Spleen (tissue), 11 donors: ENCODE measurements around the gene WRAP73. TPM values are rescaled to one million over a fixed set of nuclear protein-coding genes. Genes with fewer than 3 reads are reported as not detected.

Experiments used
- DNase-seq: peaks from one replicate; pipeline ENCODE4 v3.0.0-alpha.2; 2020
- H3K27ac ChIP-seq, 8 donors: fragments of 200-600 bp; sonication (generic) in 7 of 8; 1 replicate in 4 of 8; 2 replicates in 4 of 8; pipeline versions ENCODE4 v1.5.0 to v1.8.0; 2016 to 2021; ENCODE audit warnings: inconsistent platforms in 4 of 8, mild to moderate bottlenecking in 4 of 8, moderate library complexity in 1 of 8
- H3K27me3 ChIP-seq, 7 donors: fragments of 200-600 bp; sonication (generic) in 6 of 7; replicated peaks in 1 of 7; 1 replicate in 4 of 7; 2 replicates in 3 of 7; pipeline versions ENCODE4 v1.5.0 to v1.8.0; 2016 to 2021; ENCODE audit warnings: inconsistent platforms in 3 of 7, mild to moderate bottlenecking in 1 of 7
- H3K36me3 ChIP-seq, 6 donors: fragments of 200-600 bp; sonication (generic) in 5 of 6; 1 replicate in 4 of 6; 2 replicates in 2 of 6; pipeline versions ENCODE4 v1.5.0 to v1.8.0; 2016 to 2021; ENCODE audit warnings: inconsistent platforms in 2 of 6
- H3K4me1 ChIP-seq, 6 donors: fragments of 200-600 bp; sonication (generic) in 5 of 6; 1 replicate in 3 of 6; 2 replicates in 3 of 6; pipeline versions ENCODE4 v1.5.0 to v1.8.0; 2016 to 2021; ENCODE audit warnings: inconsistent platforms in 3 of 6
- H3K4me3 ChIP-seq, 8 donors: fragments of 200-600 bp; sonication (generic) in 7 of 8; 1 replicate in 4 of 8; 2 replicates in 4 of 8; pipeline versions ENCODE4 v1.5.0 to v1.8.0; 2016 to 2021; ENCODE audit warnings: inconsistent platforms in 4 of 8, mild to moderate bottlenecking in 4 of 8, moderate library complexity in 2 of 8
- H3K9me3 ChIP-seq, 8 donors: fragments of 200-600 bp; sonication (generic) in 7 of 8; 1 replicate in 4 of 8; 2 replicates in 4 of 8; pipeline versions ENCODE4 v1.5.0 to v1.8.0; 2016 to 2021; ENCODE audit warnings: inconsistent platforms in 4 of 8
- POLR2A ChIP-seq, 3 donors: fragments of 450-650 bp; IDR thresholded peaks; one replicate each; pipeline ENCODE4 v1.5.1; 2017; ENCODE audit warnings: antibody characterized with exemption in 3 of 3, mild to moderate bottlenecking in 1 of 3
- POLR2AphosphoS5 ChIP-seq, 3 donors: sonication (generic); formaldehyde crosslinking; IDR thresholded peaks; one replicate each; pipeline ENCODE4 v1.5.1; 2017; ENCODE audit warnings: antibody characterized with exemption in 3 of 3
- WGBS, 5 donors: extraction: QIAGEN DNeasy Blood & Tissue Kit in 3 of 5; methylation state at CpG; one replicate each; pipeline versions ENCODE4 v1.1.5 to v1.1.7; 2013 to 2018; 5-methylcytosine and 5-hydroxymethylcytosine counted together
- intact Hi-C: fragments of 100-400 bp; cut with DNase I; formaldehyde crosslinking; loops from one replicate; pipeline ENCODE4 v1.15.0; 2023; ENCODE audit warnings: low total_unique reads
- polyA plus RNA-seq, 3 donors: library from polyadenylated mRNA; stranded (reverse); fragments of 200-250 nt; gene quantifications; one replicate each; pipeline ENCODE4 v1.2.1, GENCODE V29; 2013
- total RNA-seq, 7 donors: library from RNA; depleted of rRNA in 3 of 7; stranded (reverse); fragments of >200 nt in 3 of 7; fragmentation: NEBNext Ultra II Directional in 4 of 7; extraction: Animal tissue kit (Norgen Biotek cat#: 25700) in 4 of 7; gene quantifications; one replicate each; pipeline versions ENCODE4 v1.1.0 to v1.2.1, GENCODE V29; 2016 to 2021
- TF ChIP-seq, protein P1 (sequence below), 11 experiments: fragments of 200-600 bp in 7 of 11; fragments of 450-650 bp in 4 of 11; sonication (generic) in 4 of 11; IDR thresholded peaks in 8 of 11; conservative IDR thresholded peaks in 3 of 11; 1 replicate in 7 of 11; 2 replicates in 4 of 11; pipeline versions ENCODE4 v1.4.0 to v1.8.0; 2016 to 2021; ENCODE audit warnings: antibody characterized with exemption in 11 of 11, inconsistent platforms in 4 of 11, mild to moderate bottlenecking in 1 of 11
- donor health status: healthy with polysubstance abuse.
- donor health status: DM: no; HTN: no; CAD: no; lungs with moderate emphysema.
- donor health status: DM: no; HTN: no; CAD: no.
- donor health status: Bipolar disorder and iron deficiency.
- donor health status: healthy.
- donor health status: DM: no; HTN: no; CAD: no.
- donor health status: DM: yes; HTN: yes; CAD: no.

Gene WRAP73
- total and polyA plus RNA-seq, 10 donors = 20.1 to 28.3 (median 25.3) TPM

DNA sequence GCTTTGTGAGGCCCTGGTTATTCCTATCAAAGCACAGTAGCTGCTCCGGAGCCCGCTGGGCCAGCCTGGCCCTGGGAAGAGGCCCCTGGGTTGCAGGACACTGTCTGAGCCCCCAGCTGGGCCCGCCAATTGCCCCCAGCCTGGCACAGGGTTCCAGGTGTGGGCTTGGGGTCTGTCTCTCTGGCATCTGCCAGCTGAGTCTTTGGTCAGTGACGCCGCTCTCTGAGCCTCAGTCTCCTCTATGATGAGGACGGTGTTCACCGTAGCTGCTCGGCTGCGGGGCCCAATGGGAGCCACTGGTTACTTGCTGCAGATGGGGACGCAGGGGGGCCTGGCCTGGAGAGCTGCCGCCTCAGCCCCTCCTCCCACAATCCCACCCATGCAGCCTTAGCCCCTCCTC lies 43.4 kb upstream of the WRAP73 start:
- no peak for DNase-seq
- H3K4me1 ChIP-seq = peaks cover 0 to 21% (median 7%) of the 10 kb centered on the region in 6 donors
- H3K27me3 ChIP-seq = peaks cover 0 to 77% (median 8%) of the 10 kb centered on the region in 7 donors
- H3K4me3 ChIP-seq = no peak overlapping the region
- TF ChIP-seq, protein P1, sequence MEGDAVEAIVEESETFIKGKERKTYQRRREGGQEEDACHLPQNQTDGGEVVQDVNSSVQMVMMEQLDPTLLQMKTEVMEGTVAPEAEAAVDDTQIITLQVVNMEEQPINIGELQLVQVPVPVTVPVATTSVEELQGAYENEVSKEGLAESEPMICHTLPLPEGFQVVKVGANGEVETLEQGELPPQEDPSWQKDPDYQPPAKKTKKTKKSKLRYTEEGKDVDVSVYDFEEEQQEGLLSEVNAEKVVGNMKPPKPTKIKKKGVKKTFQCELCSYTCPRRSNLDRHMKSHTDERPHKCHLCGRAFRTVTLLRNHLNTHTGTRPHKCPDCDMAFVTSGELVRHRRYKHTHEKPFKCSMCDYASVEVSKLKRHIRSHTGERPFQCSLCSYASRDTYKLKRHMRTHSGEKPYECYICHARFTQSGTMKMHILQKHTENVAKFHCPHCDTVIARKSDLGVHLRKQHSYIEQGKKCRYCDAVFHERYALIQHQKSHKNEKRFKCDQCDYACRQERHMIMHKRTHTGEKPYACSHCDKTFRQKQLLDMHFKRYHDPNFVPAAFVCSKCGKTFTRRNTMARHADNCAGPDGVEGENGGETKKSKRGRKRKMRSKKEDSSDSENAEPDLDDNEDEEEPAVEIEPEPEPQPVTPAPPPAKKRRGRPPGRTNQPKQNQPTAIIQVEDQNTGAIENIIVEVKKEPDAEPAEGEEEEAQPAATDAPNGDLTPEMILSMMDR (IDR thresholded peaks at IDR 0.05 in 8 of 11, conservative IDR thresholded peaks at IDR 0.05 in 3 of 11) = no peak
- no peak for TF ChIP-seq POLR2AphosphoS5 (IDR thresholded peaks at IDR 0.05)
- TF ChIP-seq POLR2A (IDR thresholded peaks at IDR 0.05) = no peak
- intact Hi-C loops = no loop called here
- H3K36me3 ChIP-seq = no peaks in the 10 kb centered on the region
- H3K9me3 ChIP-seq = no peaks in the 10 kb centered on the region
- H3K27ac ChIP-seq = no peak overlapping the region
- 92 to 95% (median 93%) methylated on average over 10 to 11 of the region's 11 CpGs for WGBS, 5 donors

DNA sequence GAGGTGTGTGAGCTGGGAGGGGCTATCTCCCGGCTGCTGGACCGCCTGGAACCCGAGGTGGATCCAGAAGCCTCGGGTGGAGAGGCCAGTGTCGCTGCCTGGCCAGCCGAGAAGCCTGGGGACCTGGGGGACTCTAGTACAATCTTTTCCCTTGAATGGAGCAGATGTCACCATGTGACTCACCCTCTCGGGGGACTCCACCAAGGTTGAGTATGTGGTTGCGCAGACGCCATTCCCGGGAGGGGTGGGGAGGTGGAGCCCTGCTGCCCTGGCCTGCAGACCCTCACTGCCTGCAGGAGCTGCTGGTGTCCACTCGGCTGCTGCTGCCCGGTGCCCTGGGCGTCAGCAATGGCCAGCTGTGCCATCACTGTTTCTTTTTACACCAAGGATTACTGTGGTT lies 42.7 kb upstream of the WRAP73 start:
- no peaks in the 10 kb centered on the region for H3K36me3 ChIP-seq
- no peak overlapping the region for H3K4me3 ChIP-seq
- DNase-seq = no peak
- H3K27me3 ChIP-seq = peaks cover 0 to 77% (median 8%) of the 10 kb centered on the region in 7 donors
- H3K27ac ChIP-seq = no peak overlapping the region
- TF ChIP-seq POLR2A (IDR thresholded peaks at IDR 0.05) (no peak), POLR2AphosphoS5 (IDR thresholded peaks at IDR 0.05) (no peak)
- TF ChIP-seq, protein P1 (IDR thresholded peaks at IDR 0.05 in 8 of 11, conservative IDR thresholded peaks at IDR 0.05 in 3 of 11) = no peak
- intact Hi-C loops = no loop called here
- no peaks in the 10 kb centered on the region for H3K9me3 ChIP-seq
- H3K4me1 ChIP-seq = peaks cover 0 to 22% (median 9%) of the 10 kb centered on the region in 6 donors
- 70 to 82% (median 79%) methylated on average over 13 of the region's 13 CpGs for WGBS, 5 donors

DNA sequence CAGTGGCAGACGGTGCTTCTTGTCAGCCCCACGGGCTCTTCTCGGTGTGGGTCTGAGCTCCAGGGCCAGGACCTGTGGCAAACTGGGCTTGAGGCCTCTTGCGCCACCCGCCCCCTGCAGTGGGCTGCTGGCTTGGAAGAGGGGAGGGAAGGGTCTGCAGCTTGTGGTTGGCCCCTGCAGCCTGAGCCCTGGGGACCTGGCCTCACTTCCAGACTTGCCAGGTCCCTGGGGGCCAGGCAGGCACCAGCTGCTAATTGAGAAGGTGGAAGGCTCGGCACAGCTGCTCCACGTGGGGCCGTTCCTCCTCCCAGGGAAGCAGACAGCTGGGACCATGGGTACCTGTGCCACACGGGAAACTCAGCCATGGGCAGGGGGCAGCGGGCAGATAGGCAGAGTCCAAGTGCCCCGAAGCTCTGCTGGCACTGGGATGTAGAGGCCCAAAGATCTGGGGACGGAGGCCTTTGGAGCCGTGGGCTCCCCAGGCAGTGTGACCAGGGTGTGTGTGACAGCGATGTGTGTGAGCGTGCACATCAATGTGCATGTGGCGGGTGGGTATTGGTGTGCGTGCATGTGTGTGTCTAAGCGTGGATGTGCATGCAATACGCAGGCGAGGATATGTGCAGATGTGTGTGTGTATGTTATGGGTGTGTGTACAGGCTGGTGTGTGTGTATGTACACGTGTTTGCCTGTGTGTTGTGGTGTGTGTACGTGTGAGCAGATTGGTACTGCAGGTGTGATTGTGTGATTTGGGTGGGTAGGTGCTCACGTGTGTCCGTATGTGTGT lies 41.7 kb upstream of the WRAP73 start:
- Histone ChIP-seq H3K27me3 (peaks cover 0 to 70% (median 8%) of the 10 kb centered on the region in 7 donors), H3K4me1 (peaks cover 0 to 22% (median 9%) of the 10 kb centered on the region in 6 donors), H3K9me3 (no peaks in the 10 kb centered on the region), H3K27ac (no peak overlapping the region), H3K4me3 (no peak overlapping the region), H3K36me3 (no peaks in the 10 kb centered on the region)
- WGBS, 5 donors = 80 to 92% (median 88%) methylated on average over 22 to 24 of the region's 24 CpGs
- DNase-seq = no peak
- TF ChIP-seq POLR2AphosphoS5 (IDR thresholded peaks at IDR 0.05) (no peak), POLR2A (IDR thresholded peaks at IDR 0.05) (no peak)
- TF ChIP-seq, protein P1 (IDR thresholded peaks at IDR 0.05 in 8 of 11, conservative IDR thresholded peaks at IDR 0.05 in 3 of 11) = no peak
- intact Hi-C loops = no loop called here

DNA sequence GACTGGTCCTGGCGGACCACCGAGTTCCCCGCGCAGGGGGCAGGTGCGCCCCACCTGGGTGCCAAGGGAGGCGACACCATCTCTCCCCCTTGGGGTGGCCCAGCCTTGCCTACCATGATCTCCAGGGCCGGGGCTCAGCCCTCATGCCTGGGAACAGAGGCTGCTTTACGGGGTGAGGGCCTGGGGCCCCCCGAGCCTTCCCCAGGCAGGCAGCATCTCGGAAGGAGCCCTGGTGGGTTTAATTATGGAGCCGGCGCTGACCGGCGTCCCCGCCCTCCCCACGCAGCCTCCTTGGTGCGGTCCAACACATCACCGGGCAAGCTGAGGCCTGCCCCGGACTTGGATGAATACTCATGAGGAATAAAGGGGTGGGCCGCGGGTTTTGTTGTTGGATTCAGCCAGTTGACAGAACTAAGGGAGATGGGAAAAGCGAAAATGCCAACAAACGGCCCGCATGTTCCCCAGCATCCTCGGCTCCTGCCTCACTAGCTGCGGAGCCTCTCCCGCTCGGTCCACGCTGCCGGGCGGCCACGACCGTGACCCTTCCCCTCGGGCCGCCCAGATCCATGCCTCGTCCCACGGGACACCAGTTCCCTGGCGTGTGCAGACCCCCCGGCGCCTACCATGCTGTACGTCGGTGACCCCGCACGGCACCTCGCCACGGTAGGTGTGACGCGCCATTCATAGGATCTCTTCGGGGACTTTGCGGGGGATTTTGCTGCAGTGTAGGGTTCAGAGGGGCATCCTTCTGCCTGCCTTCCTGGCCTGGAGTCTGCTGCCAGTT lies 40.6 kb upstream of the WRAP73 start:
- Histone ChIP-seq H3K27me3 (peaks cover 0 to 70% (median 5%) of the 10 kb centered on the region in 7 donors), H3K9me3 (no peaks in the 10 kb centered on the region), H3K4me1 (peaks cover 0 to 15% (median 5%) of the 10 kb centered on the region in 6 donors), H3K4me3 (no peak overlapping the region), H3K27ac (no peak overlapping the region), H3K36me3 (no peaks in the 10 kb centered on the region)
- intact Hi-C loops = no loop called here
- DNase-seq = no peak
- 93 to 96% (median 94%) methylated on average over 28 to 50 of the region's 50 CpGs for WGBS, 5 donors
- TF ChIP-seq POLR2A (IDR thresholded peaks at IDR 0.05) (no peak), POLR2AphosphoS5 (IDR thresholded peaks at IDR 0.05) (no peak)
